GM12875 (cell line): ENCODE results near the gene MGAT4A.

Experiments used
- H3K4me3 ChIP-seq: one replicate; pipeline ENCODE4 v1.5.1; 2011; ENCODE audit warnings: low read depth, low read length, control low read depth
- TF ChIP-seq, protein P1 (sequence below): IDR thresholded peaks from 2 replicates; pipeline ENCODE4 v1.5.1; 2011; ENCODE audit warnings: low read depth, mild to moderate bottlenecking, control low read depth, inconsistent platforms, low read length, moderate library complexity, borderline replicate concordance; ENCODE audit not compliant: insufficient read depth

The MGAT4A gene

DNA sequence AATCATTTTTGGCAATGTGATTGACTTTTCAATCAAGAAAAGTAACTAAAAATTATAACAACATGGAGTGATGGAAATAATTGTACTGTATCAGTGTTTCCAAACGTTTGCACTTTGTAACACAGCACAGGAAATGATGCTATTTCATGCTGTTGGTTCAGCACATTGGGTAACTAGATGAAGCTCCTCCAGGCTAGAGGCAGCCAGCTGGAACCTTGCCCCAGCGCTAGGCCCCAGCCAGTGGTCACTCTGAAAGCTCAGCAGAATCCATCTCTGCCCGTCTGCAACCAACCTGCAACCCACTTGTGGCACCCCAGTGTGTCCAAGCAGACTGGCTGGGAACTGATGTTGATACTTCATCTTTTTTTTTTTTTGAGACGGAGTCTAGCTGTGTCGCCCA is 107.3 kb downstream of the MGAT4A start:
- TF ChIP-seq, protein P1, sequence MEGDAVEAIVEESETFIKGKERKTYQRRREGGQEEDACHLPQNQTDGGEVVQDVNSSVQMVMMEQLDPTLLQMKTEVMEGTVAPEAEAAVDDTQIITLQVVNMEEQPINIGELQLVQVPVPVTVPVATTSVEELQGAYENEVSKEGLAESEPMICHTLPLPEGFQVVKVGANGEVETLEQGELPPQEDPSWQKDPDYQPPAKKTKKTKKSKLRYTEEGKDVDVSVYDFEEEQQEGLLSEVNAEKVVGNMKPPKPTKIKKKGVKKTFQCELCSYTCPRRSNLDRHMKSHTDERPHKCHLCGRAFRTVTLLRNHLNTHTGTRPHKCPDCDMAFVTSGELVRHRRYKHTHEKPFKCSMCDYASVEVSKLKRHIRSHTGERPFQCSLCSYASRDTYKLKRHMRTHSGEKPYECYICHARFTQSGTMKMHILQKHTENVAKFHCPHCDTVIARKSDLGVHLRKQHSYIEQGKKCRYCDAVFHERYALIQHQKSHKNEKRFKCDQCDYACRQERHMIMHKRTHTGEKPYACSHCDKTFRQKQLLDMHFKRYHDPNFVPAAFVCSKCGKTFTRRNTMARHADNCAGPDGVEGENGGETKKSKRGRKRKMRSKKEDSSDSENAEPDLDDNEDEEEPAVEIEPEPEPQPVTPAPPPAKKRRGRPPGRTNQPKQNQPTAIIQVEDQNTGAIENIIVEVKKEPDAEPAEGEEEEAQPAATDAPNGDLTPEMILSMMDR = no peak
- H3K4me3 ChIP-seq = no peak overlapping the region

DNA sequence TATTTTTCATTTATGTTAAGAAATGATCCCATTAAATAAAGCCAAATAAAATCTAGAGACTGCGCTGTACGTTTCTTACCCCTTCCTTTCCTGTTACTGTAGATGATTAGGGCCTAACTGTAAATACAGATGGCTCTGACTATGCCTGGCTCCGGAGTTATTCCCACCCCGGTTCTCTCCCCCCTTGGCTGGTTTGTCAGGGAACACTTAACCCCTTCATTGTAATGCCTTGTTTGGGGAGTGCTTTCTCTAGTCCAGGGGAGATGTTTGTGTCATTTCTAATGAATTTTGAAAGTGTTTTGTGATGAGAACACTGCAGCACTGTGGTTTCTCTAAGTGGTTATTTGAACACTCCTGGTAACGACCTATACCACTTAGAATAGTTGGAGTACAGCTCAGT is 113.8 kb downstream of the MGAT4A start:
- TF ChIP-seq, protein P1 = no peak

DNA sequence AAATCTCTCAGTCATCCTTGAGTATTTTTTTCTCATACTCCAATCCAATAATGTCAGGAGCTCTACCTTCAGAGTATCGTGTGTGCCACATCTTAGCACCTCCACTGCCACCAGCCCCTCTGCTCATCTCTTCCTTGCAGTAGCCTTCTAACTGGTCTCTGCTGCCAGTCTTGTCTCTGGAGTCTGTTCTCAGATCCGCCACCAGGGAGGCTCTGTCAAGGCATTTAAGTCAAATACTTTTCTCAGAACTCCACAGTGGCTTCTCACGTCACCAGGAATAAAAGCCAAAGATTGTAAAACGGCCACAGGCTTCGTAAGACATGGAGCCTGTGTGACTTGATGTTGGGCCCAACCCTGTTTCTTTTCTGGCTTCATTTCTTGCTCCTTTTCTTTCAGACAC is 115.5 kb downstream of the MGAT4A start:
- H3K4me3 ChIP-seq = no peak overlapping the region
- TF ChIP-seq, protein P1 = no peak

More for the DNA sequence above, 113.8 kb downstream of the MGAT4A start:
- no peak overlapping the region for H3K4me3 ChIP-seq

DNA sequence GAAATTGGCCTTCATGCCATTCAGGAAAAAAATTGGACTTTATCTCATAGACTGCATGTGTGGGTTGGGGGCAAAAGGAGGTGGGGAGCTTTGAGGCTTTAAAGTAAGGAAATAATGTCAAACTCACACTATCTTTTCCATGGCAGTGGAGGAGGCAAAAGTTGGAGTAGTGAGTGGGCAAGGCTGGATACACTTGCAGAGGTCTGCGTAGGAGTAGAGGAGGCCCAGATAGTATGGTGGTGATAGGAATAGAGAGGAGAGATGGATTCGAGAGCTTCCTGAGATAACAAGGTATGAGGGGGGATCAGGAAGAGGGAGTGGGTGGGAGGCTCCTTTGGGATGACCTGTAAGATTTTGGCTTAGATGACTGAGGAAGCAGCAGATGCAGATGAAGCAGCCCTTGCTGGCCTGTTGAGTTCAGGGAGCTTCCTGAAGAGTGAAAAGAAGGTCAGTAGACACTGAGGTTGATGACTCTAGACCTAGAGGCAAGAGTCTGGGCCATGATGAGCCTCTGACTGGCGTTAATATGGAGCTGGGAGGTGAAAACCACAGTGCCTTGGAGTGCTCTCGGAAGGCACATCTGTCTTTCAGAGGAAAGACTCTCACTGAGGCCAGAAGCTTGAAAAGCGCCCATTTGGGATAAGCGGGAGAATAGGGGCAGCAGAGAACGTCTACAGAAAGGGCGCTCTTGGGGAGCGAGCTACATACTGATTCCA is 116.8 kb downstream of the MGAT4A start:
- no peak overlapping the region for H3K4me3 ChIP-seq
- TF ChIP-seq, protein P1 = no peak

DNA sequence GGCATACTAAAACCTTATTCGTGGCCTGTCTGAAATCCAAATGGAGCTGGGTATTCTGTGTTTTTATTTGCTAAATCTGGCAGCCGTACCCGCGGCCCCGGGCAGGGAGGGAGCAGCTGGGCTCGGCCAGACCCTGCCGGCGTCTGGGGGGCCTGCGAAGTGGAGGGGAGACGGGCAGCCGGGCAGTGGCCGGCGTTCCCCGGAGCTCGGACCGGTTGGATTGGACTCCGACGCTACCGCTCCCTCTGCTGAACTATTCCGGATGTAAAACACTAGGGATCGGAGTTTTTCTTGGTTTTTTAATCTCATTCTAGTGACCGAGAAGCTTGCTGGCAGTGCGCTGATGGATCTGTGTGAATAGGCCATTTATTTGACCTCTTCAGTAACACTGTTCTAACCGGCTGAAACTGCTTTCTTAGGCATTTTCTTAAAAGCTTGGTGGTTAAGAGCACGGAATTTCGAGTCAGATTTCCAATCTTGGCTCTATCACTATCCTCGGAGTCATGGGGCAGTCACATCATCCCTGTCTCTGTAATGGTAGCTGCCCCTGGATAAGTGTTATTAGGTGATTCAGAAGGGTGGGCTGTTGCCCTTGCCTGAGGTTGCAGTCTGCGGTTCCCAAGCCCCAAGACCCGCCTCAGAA is 121.8 kb downstream of the MGAT4A start:
- TF ChIP-seq, protein P1 = no peak

DNA sequence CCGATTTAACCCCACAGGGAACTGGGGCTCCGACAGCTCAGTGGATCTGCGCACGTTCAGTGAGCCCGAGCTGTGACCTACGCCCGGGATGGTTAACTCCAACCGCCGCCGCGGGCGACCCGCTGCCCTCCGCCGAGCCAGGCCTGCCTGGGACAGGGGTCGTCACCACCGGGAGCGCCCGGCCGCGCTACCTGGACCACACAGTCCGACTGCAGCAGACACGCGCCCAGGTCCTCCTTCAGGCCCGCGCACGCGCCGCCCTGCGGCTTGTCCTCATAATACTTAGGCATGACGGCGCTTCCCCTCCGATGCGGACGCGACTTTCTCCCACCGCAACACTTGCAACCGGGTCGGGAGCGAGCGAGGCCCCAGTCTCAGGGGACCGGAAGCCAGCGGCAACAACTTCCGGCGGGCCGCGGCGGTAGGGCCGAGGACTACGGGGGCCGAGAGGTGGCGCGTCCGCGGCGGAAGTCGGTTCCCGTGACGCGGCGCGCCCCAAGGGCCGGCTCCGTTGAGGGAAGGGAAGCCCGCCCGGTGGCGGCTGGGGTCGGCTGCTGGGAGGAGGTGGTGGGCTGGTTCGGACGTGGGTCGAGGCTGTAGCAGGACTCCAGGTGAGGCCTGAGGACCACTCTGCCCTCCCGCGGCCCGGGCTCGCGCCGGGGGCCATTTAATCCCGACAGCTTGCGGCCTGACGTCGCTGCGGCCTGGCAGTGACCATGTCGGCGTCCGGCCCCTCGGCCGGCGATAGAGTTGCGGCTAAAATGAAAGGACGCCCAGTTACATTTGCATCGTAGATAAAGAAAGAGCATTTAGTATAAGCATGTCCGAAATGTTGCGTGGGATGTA is 122.6 kb downstream of the MGAT4A start, which contains the start of the genes COA5 and UNC50:
COA5 (minus strand) TSS at position 397 of the 846 bp plus-strand sequence; CDS start at position 290, 107 bp downstream.
UNC50 (plus strand) TSS at position 474 of the 846 bp plus-strand sequence. CDS start 1,171 bp downstream, outside the sequence.
- TF ChIP-seq, protein P1 = 0 out of 2 replicates have a peak, but pooled peaks have one; percentile 1
- H3K4me3 ChIP-seq = peak within 1 kb of the TSS; percentile 88

More for the DNA sequence above, 121.8 kb downstream of the MGAT4A start:
- peak overlapping the region; percentile 88 for H3K4me3 ChIP-seq
